Naive B cell (primary cell): ENCODE data around the gene TMEM271. TPM values are rescaled to one million over a fixed set of nuclear protein-coding genes. Genes with fewer than 3 reads are reported as not detected.

Experiments
- ATAC-seq, 2 donors: fragments of 150-1000 bp; cut with Tn5 transposase; 2 replicates each; pipeline ENCODE4 v1.10.0; 2021; ENCODE audit warnings: low read depth in 2 of 2, mild to moderate bottlenecking in 2 of 2, moderate library complexity in 2 of 2
- DNase-seq: peaks from one replicate; pipeline ENCODE4 v3.0.0; 2022
- H3K27ac Mint-ChIP-seq, 6 donors: one replicate each; pipeline ENCODE4 v1.8.0; 2020 to 2022; ENCODE audit warnings: mild to moderate bottlenecking in 6 of 6, mixed read lengths in 6 of 6, moderate library complexity in 5 of 6, inconsistent platforms in 2 of 6
- H3K27me3 Mint-ChIP-seq, 3 donors: one replicate each; pipeline ENCODE4 v1.8.0; 2021 to 2022; ENCODE audit warnings: mixed read lengths in 3 of 3, mild to moderate bottlenecking in 1 of 3
- H3K36me3 Mint-ChIP-seq, 2 donors: one replicate each; pipeline ENCODE4 v1.8.0; 2020 to 2022; ENCODE audit warnings: mixed read lengths in 2 of 2, inconsistent platforms in 1 of 2, mild to moderate bottlenecking in 1 of 2
- H3K4me1 Mint-ChIP-seq, 3 donors: one replicate each; pipeline ENCODE4 v1.8.0; 2020 to 2022; ENCODE audit warnings: mixed read lengths in 3 of 3, inconsistent platforms in 1 of 3, mild to moderate bottlenecking in 1 of 3, moderate library complexity in 1 of 3
- H3K4me3 Mint-ChIP-seq, 8 donors: one replicate each; pipeline ENCODE4 v1.8.0; 2020 to 2022; ENCODE audit warnings: mild to moderate bottlenecking in 8 of 8, mixed read lengths in 8 of 8, moderate library complexity in 8 of 8, inconsistent platforms in 2 of 8
- H3K9me3 Mint-ChIP-seq, 7 donors: one replicate each; pipeline ENCODE4 v1.8.0; 2020 to 2022; ENCODE audit warnings: mixed read lengths in 7 of 7, mild to moderate bottlenecking in 5 of 7, inconsistent platforms in 2 of 7, moderate library complexity in 1 of 7
- polyA plus RNA-seq, 6 donors: library from polyadenylated mRNA; unstranded; fragments of 300-500 nt; fragmentation: Illumina TruSeq; gene quantifications; one replicate each; pipeline ENCODE4 v1.2.3, GENCODE V29; 2021; ENCODE audit warnings: low read depth in 6 of 6

The TMEM271 gene
- polyA plus RNA-seq, 6 donors from 2014 or later, result not detected

DNA sequence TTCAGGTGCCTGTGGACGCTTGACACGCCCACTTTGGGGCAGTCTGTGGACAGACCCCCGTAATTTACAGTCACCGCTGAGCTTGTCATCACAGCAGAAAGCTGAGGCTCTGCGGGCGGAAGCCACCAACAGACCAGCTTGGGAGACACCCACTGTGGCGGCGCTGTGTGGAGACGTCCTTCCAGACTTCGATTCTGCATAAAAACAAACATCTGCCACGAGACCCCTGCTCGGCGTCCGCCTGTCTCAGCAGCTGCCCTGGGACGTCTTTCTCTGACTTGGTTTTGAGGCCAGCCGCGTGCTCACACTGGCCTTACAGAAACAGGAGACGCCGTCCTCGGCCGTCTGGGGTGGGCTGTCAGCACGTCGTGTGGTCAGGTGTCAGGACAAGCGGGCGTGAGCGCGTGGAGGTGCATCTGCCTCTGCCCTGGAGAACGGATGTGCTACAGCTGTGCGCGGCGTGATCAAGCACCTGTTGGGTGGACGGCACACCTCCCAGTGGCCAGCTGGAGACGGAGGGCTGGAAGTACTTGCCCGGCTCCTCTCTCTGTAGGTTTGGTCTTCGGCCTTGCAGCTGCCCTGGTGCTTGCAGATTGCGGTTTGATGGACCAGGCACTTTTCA is 39.6 kb downstream of the TMEM271 start:
- DNase-seq (no peak), ATAC-seq (no peak)
- Mint-ChIP-seq H3K27ac (no peak overlapping the region), H3K36me3 (peaks cover 31 to 34% of the 10 kb centered on the region in 2 donors), H3K4me3 (no peak overlapping the region), H3K9me3 (peaks cover 0 to 7% (median 2%) of the 10 kb centered on the region in 7 donors), H3K27me3 (no peaks in the 10 kb centered on the region), H3K4me1 (peaks cover 0 to 6% (median 0%) of the 10 kb centered on the region in 3 donors)

- no peak for ATAC-seq
- H3K4me1 Mint-ChIP-seq, result peaks cover 0 to 6% (median 0%) of the 10 kb centered on the region in 3 donors
Measured at GRCh38 chr4:535924-536281, 40.2 kb downstream of the TMEM271 start.

DNA sequence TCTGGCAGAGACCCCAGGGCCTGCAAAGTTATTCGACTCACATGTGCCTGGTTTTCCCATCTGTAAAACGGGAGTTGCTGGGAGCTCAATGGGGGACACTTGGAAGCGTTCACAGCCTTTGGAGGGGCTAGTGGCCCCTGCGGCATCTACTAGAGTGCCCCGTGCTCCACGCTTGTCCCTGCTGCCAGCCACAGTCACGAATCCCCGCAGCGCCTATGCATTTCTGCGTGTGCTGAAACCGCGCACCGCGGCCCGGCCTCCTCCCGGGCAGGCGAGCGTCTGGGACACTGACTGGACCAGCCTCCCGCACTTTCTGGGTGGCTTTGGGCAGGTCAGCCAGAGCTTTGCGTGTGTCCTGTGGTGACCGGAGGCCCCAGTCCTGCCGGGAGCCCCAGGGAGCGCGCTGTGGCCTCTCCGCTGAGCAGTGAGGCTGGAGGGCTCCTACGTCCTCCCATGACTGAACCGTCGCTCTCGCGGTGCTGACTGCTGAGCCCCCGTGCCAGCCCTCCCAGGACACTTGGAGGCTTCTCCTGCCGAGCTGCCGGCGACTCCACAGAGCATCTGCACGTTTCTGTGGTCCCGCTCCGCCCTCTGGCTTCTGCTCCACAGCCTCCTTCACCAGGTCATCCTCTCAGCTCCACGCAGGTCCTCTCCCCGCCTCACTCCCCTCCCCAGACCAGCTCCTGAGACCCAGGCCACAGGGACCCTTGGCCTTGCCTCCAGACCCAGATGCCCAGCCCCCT is 40.7 kb downstream of the TMEM271 start:
- DNase-seq, result no peak
- peaks cover 0 to 7% (median 0%) of the 10 kb centered on the region in 7 donors for H3K9me3 Mint-ChIP-seq
- H3K27me3 Mint-ChIP-seq, result no peaks in the 10 kb centered on the region
- H3K36me3 Mint-ChIP-seq, result peaks cover 39 to 42% of the 10 kb centered on the region in 2 donors
- no peak overlapping the region for H3K27ac Mint-ChIP-seq
- ATAC-seq, result no peak
- no peak overlapping the region for H3K4me3 Mint-ChIP-seq
- peaks cover 0 to 6% (median 0%) of the 10 kb centered on the region in 3 donors for H3K4me1 Mint-ChIP-seq

More at GRCh38 chr4:535924-536281, 40.2 kb downstream of the TMEM271 start:
- Mint-ChIP-seq H3K36me3 (peaks cover 34 to 39% of the 10 kb centered on the region in 2 donors), H3K4me3 (no peak overlapping the region), H3K27me3 (no peaks in the 10 kb centered on the region), H3K27ac (no peak overlapping the region), H3K9me3 (peaks cover 0 to 7% (median 0%) of the 10 kb centered on the region in 7 donors)
- no peak for DNase-seq

DNA sequence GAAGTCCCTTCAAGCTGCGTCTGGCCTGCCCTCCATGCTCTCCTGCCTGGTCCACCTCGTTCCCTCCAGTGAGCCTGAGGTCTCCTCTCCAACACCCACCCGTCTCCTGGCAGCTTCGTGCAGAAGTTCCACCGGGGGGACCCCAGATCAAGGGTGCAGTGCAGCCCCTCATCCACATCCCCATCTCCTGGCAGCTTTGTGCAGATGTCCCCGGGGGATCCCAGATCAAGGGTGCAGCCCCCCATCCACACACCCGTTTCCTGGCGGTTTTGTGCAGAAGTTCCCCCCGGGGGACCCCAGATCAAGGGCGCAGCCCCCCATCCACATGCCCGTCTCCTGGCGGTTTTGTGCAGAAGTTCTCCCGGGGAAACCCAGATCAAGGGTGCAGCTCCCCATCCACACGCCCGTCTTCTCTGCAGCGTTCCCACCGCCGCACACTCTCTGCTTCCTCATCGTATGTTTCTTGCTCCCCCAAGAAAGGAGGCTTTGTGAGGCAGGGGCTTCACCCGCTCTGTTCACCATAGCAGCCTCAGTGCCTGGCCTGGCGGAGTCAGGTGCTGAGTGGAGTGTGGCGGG is 41.4 kb downstream of the TMEM271 start:
- Mint-ChIP-seq H3K27me3 (no peaks in the 10 kb centered on the region), H3K9me3 (peaks cover 0 to 7% (median 0%) of the 10 kb centered on the region in 7 donors), H3K4me3 (no peak overlapping the region), H3K27ac (no peak overlapping the region), H3K4me1 (peaks cover 0 to 6% (median 0%) of the 10 kb centered on the region in 3 donors), H3K36me3 (peaks cover 46 to 48% of the 10 kb centered on the region in 2 donors)
- ATAC-seq (no peak), DNase-seq (no peak)

GRCh38 chr4:534101-534575 is 42.0 kb downstream of the TMEM271 start:
- DNase-seq (no peak), ATAC-seq (no peak)
- Mint-ChIP-seq H3K27me3 (no peaks in the 10 kb centered on the region), H3K4me1 (peaks cover 0 to 6% (median 0%) of the 10 kb centered on the region in 3 donors), H3K4me3 (no peak overlapping the region), H3K9me3 (peaks cover 0 to 7% (median 0%) of the 10 kb centered on the region in 7 donors), H3K27ac (no peak overlapping the region), H3K36me3 (peaks cover 44 to 45% of the 10 kb centered on the region in 2 donors)

DNA sequence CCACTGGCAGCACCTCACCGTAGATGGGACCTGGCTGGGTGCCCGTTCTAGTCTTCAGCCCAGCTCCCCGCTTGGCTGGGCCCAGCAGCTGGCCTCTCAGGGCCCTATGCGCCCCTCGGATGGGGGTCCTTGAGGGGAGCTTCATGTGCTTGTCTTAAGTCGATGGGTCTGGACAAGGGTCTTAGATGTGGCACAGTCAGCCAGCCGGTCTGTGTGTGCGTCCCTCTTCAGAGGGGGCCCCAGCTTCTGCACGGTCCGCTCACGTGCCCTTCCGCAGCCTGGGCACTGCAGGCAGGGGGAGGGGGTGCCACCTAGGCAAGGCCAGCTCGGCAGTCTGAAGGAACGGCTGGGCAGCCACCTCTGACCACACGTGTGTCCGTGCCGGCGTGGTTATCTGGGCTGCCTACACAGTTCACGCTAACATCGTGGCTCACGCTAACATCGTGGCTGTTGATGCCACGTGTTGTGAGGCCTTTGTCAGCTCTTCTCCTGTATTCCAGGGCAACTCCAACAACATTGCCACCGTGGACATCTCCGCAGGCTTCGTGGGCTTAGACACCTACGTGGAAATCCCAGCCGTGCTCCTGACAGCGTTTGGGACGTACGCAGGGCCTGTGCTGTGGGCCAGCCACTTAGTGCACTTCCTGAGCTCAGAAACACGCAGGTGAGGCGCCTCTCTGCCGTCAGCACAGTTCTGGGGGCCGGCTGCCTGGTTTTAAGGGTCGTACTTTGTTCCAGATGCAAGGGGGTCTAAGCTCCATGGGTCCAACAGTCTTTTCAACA is 42.6 kb downstream of the TMEM271 start:
- H3K4me3 Mint-ChIP-seq, result no peak overlapping the region
- H3K27me3 Mint-ChIP-seq, result no peaks in the 10 kb centered on the region
- no peak for DNase-seq
- H3K27ac Mint-ChIP-seq, result no peak overlapping the region
- no peak for ATAC-seq
- H3K9me3 Mint-ChIP-seq, result peaks cover 0 to 7% (median 0%) of the 10 kb centered on the region in 7 donors
- peaks cover 0 to 6% (median 0%) of the 10 kb centered on the region in 3 donors for H3K4me1 Mint-ChIP-seq
- H3K36me3 Mint-ChIP-seq, result peaks cover 42 to 47% of the 10 kb centered on the region in 2 donors

DNA sequence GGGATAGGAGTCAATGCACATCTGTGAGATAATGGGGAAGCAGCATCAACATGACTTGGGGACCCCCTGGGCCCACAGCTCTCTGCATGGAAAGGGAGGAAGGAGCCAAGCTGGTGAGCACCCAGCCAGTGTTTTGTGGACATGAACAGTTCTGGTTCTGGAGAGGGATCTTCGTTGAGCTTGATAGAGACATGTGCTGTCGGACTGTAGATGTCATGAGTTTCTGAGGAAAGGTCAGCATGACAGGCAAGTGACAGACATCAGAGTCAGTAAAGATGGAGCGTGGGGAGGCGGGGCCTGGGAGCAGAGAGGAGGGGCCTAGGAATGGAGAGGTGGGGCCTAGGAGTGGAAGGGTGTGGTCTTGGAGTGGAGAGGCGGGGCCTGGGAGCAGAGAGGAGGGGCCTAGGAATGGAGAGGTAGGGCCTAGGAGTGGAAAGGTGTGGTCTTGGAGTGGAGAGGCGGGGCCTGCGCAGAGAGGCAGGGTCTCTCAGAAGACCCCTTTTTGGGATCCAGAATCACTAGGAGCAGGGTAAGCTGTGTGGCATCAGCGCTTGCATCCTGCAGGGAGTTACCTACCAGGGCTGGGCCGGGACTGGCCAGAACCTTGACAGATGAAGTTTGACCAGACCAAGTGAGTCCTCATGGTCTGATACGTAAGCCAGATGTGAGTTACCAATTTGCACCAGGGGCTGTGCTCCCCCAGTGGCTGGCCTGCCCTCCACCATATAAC is 43.3 kb downstream of the TMEM271 start:
- H3K36me3 Mint-ChIP-seq, result peaks cover 36 to 50% of the 10 kb centered on the region in 2 donors
- H3K9me3 Mint-ChIP-seq, result peaks cover 0 to 7% (median 0%) of the 10 kb centered on the region in 7 donors
- H3K4me3 Mint-ChIP-seq, result no peak overlapping the region
- no peak for DNase-seq
- peaks cover 0 to 6% (median 5%) of the 10 kb centered on the region in 3 donors for H3K4me1 Mint-ChIP-seq
- peak overlapping the region in 2 of 6 donors; percentile 8 to 44 for H3K27ac Mint-ChIP-seq
- no peaks in the 10 kb centered on the region for H3K27me3 Mint-ChIP-seq
- no peak for ATAC-seq

GRCh38 chr4:531721-532565 is 44.2 kb downstream of the TMEM271 start:
- Mint-ChIP-seq H3K36me3 (peaks cover 41 to 58% of the 10 kb centered on the region in 2 donors), H3K27me3 (no peaks in the 10 kb centered on the region), H3K27ac (peak overlapping the region in 1 of 6 donors; percentile 8), H3K4me1 (peaks cover 0 to 6% (median 5%) of the 10 kb centered on the region in 3 donors), H3K9me3 (peaks cover 0 to 7% (median 0%) of the 10 kb centered on the region in 7 donors), H3K4me3 (no peak overlapping the region)
- ATAC-seq, result no peak
- DNase-seq, result no peak

- Mint-ChIP-seq H3K4me3 (no peak overlapping the region), H3K36me3 (peaks cover 44 to 59% of the 10 kb centered on the region in 2 donors), H3K27ac (no peak overlapping the region), H3K4me1 (peaks cover 0 to 6% (median 5%) of the 10 kb centered on the region in 3 donors), H3K9me3 (peaks cover 0 to 7% (median 0%) of the 10 kb centered on the region in 7 donors), H3K27me3 (no peaks in the 10 kb centered on the region)
- ATAC-seq (no peak), DNase-seq (no peak)
Measured at GRCh38 chr4:531076-531475, 45.0 kb downstream of the TMEM271 start.

DNA sequence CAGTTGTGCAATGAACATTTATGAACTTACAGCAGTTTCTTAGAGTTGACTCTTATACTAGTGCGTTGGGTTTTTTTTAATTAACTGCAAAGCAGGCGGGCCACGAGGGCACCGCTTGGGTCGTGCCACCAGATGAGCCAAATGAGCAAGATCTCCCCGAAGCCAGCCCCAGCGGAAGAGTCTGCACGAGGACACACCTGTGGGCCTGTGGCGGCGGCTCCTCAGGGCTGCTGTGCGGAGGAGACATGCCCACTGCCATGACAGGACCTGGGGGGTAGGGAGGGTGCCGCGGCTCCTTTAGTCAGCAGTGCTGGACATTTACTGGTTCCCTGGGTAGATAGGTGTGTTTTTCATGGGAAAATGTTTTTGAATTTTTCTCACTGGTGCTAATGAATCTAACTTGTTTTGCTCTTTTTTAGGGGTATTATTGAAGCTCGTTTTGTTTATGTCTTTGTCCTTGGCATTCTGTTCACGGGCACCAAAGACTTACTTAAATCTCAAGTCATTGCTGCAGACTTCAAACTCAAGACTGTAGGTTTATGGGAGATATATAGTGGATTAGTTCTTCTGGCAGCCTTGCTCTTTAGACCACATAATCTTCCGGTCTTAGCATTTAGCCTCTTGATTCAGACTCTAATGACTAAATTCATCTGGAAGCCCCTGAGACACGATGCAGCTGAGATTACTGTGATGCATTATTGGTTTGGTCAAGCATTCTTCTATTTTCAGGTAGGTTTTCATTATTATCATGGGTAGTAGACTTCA is 45.9 kb downstream of the TMEM271 start:
- Mint-ChIP-seq H3K36me3 (peaks cover 48 to 64% of the 10 kb centered on the region in 2 donors), H3K27me3 (no peaks in the 10 kb centered on the region), H3K27ac (no peak overlapping the region), H3K4me3 (no peak overlapping the region), H3K9me3 (peaks cover 0 to 7% (median 0%) of the 10 kb centered on the region in 7 donors), H3K4me1 (peaks cover 0 to 6% (median 5%) of the 10 kb centered on the region in 3 donors)
- DNase-seq (no peak), ATAC-seq (no peak)

DNA sequence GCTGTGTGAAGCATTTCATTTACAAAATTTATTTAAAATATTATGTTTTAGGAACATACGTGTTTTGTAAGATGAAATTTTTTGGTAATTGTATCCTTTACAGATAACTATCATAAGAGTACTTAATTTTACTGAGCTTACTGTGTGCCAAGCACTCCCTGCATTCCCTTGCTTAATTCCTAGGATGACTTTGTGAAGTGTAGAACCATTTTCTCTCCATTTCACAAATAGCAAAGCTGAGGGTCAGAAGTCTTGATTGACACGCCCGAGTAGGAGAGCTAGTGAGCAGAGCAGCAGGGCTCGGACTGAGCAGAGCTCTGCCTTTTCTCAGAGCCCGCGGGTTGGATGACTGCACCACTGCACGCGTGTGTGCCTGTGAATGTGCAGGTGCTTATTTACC is 46.5 kb downstream of the TMEM271 start:
- H3K9me3 Mint-ChIP-seq, result peaks cover 0 to 7% (median 0%) of the 10 kb centered on the region in 7 donors

More for the DNA sequence above, 46.5 kb downstream of the TMEM271 start:
- peaks cover 0 to 6% (median 5%) of the 10 kb centered on the region in 3 donors for H3K4me1 Mint-ChIP-seq
- H3K27me3 Mint-ChIP-seq, result no peaks in the 10 kb centered on the region
- peak overlapping the region in 1 of 6 donors; percentile 56 for H3K27ac Mint-ChIP-seq
- peaks cover 49 to 62% of the 10 kb centered on the region in 2 donors for H3K36me3 Mint-ChIP-seq
- ATAC-seq, result no peak
- no peak overlapping the region for H3K4me3 Mint-ChIP-seq
- no peak for DNase-seq
